Thyroid gland (tissue), 4 donors: ENCODE data around the gene EI24.

Experiments used
- CTCF ChIP-seq, 6 experiments: fragments of 200-600 bp in 3 of 6; fragments of 450-650 bp in 3 of 6; sonication (generic) in 3 of 6; IDR thresholded peaks; one replicate each; pipeline ENCODE4 v1.5.1; 2016 to 2019; ENCODE audit warnings: antibody characterized with exemption in 6 of 6, mild to moderate bottlenecking in 2 of 6, inconsistent platforms in 1 of 6, moderate library complexity in 1 of 6
- POLR2A ChIP-seq, 2 donors: fragments of 450-650 bp; IDR thresholded peaks; one replicate each; pipeline ENCODE4 v1.6.1; 2017; ENCODE audit warnings: antibody characterized with exemption in 2 of 2, mild to moderate bottlenecking in 2 of 2, moderate library complexity in 1 of 2

DNA sequence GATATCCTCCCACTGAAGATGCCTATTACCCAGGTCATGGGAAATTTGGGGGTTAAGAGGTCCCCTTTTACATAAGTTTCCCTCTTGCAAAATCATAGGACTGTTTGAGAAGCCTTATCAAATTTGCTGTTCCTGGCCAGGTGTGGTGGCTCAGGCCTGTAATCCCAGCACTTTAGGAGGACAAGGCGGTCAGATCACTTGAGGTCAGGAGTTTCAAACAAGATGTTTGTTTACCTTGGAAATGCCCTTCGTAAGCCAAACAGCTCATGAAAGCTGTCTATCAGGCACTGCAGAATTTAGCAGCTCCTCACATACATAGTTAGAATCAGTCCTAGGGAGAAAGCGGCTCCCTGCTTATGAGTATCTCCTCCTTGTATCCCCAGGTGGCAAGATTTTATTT lies 4.9 kb upstream of the EI24 start:
- TF ChIP-seq POLR2A (IDR thresholded peaks at IDR 0.05) = no peak
- no peak for TF ChIP-seq CTCF (IDR thresholded peaks at IDR 0.05)
